Bone marrow (tissue), 2 donors: ENCODE data around the gene SERPINB5.
"Not testable (repeated sequence)": the region's sequence is repeated elsewhere in the genome, so short reads cannot be mapped to it uniquely, and the experiment has no call there.

ENCODE experiments used
- DNase-seq, 2 donors: peaks; one replicate each; lab custom pipeline; 2025; lab: John Stamatoyannopoulos, UW

The SERPINB5 gene

GRCh38 chr18:63476668-63477067 lies at the start of gene SERPINB5:
Gene SERPINB5, plus strand, starts transcription at chr18:63476958. Its CDS starts 7,471 bp downstream, at chr18:63484429.
- DNase-seq = no peak

- no peak for DNase-seq
These were observed 49.2 kb upstream of the SERPINB5 start for GRCh38 chr18:63427558-63427957.

- DNase-seq = no peak
These were observed 46.2 kb upstream of the SERPINB5 start for GRCh38 chr18:63430526-63430925.

GRCh38 chr18:63431180-63431579 lies 45.6 kb upstream of the SERPINB5 start:
- DNase-seq = no peak

- no peak for DNase-seq
These were observed 43.4 kb upstream of the SERPINB5 start for GRCh38 chr18:63433334-63433866.

- no peak for DNase-seq
These were observed 38.6 kb upstream of the SERPINB5 start for GRCh38 chr18:63438181-63438580.

GRCh38 chr18:63439334-63439733 lies 37.4 kb upstream of the SERPINB5 start:
- peak; percentile 8 to 50 for DNase-seq

- DNase-seq = no peak
These were observed 36.5 kb upstream of the SERPINB5 start for GRCh38 chr18:63440219-63440618.

GRCh38 chr18:63440881-63441280 lies 35.9 kb upstream of the SERPINB5 start:
- DNase-seq = no peak

- no peak for DNase-seq
These were observed 32.9 kb upstream of the SERPINB5 start for GRCh38 chr18:63443829-63444228.

GRCh38 chr18:63444580-63444979 lies 32.2 kb upstream of the SERPINB5 start:
- DNase-seq = peak in 1 of 2 donors; percentile 85

- no peak for DNase-seq
These were observed 31.7 kb upstream of the SERPINB5 start for GRCh38 chr18:63445037-63445436.

GRCh38 chr18:63446266-63446665 lies 30.5 kb upstream of the SERPINB5 start:
- DNase-seq = no peak

- no peak for DNase-seq
These were observed 29.7 kb upstream of the SERPINB5 start for GRCh38 chr18:63447066-63447465.

- no peak for DNase-seq
These were observed 27.3 kb upstream of the SERPINB5 start for GRCh38 chr18:63449426-63449825.

- no peak for DNase-seq
These were observed 24.7 kb upstream of the SERPINB5 start for GRCh38 chr18:63451799-63452660.

GRCh38 chr18:63452751-63453150 lies 24.0 kb upstream of the SERPINB5 start:
- not testable (repeated sequence) for DNase-seq

- DNase-seq = no peak
These were observed 22.3 kb upstream of the SERPINB5 start for GRCh38 chr18:63454497-63454896.

- DNase-seq = no peak
These were observed 18.8 kb upstream of the SERPINB5 start for GRCh38 chr18:63457977-63458376.

GRCh38 chr18:63460414-63460813 lies 16.3 kb upstream of the SERPINB5 start:
- no peak for DNase-seq

GRCh38 chr18:63464434-63464833 lies 12.3 kb upstream of the SERPINB5 start:
- no peak for DNase-seq

GRCh38 chr18:63465059-63465458 lies 11.7 kb upstream of the SERPINB5 start:
- DNase-seq = no peak

- DNase-seq = no peak
These were observed 9.1 kb upstream of the SERPINB5 start for GRCh38 chr18:63467699-63468098.

- DNase-seq = no peak
These were observed 8.2 kb upstream of the SERPINB5 start for GRCh38 chr18:63468575-63468974.
